Measurements from ENCODE around the gene ING2.

The ING2 gene

GRCh38 chr4:183499801-183500200 is 5.1 kb upstream of the ING2 start:
- DNase-seq: no peak

- DNase-seq: no peak
Measured at GRCh38 chr4:183503497-183504063, 1.3 kb upstream of the ING2 start.

DNA sequence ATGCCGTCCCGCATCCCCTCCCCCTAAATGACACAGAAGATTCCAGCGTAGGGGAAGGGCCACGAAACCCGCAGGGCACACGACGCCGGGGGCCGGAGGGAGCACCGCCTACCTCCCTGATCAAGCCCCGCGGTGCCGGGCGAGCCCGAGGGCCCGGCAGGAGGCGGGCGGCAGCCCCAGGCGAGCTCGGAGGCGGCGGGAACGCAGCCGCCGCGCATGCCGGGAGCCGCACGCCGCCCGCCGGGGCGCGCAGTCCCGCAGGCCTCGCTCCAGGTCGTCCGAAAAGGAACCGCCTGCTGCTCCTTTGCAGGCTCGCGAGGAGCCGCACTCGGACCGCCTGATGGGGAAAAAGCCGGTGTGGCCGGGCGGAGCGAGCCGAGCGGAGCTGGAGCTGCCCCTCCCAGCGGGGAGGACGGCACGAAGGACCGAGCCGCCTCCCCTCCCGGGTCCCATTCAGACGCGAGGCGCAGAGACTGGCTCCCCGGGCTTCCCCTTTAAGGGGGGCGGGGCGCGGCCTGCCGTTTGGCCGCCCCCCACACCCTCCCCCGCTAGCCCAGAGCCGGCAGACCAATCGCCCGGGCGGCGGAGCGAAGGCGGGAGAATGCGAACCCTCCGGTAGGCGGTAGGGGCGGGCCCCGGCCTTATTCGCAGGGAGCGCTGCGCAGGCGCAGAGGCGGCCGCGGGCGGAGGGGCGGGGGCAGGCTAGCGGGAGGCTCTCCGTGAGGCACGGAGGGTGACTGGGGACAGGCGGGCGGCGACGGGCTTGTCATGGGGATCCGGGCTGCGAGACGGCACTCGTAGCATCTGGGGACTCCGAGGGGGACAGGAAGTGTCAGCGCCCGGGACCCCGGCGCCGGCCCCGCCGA is 561 bp upstream of the ING2 start:
- peak; percentile 92 to 95 for DNase-seq

DNA sequence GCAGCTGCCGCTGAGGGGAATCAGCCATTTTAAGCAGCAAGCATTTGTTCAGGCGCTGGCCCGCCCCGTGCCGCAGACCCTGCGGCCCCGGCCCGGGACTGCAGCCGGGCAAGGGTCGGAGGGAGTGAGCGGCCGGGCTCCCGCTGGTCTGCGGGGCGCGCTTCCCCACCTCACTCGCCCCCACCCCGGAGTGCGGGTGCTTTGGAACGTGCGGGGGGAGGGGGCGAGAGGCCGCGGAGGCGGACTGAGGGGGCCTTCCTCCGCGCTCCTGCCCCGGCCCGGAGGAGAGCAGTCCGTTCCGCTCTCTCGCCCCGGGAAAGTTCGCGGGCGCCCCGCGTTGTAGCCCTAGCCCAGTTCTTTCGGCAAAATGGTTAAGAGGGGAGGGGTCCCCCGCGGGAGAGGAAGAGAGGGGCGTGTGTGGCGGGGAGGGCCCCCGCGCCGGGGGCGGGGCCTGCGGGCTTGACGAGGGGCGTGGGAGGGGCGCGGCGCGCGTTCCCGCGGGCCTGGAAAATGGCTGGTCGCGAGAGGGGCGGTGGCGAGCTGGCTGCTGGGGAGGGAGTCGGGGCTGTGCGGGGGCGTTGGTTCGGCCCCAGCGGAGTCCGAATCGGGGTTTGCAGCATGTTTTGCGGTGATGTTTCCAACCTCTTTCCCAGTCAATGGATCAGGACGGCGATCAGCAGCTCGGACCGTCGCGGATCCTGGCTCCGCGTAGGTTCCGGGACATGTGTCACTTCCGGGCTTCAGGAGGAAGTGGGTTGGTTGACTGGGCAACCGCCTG is 942 bp downstream of the ING2 start:
- DNase-seq: peak; percentile 55 to 75

GRCh38 chr4:183506389-183506735 is 1.5 kb downstream of the ING2 start:
- DNase-seq: no peak

DNA sequence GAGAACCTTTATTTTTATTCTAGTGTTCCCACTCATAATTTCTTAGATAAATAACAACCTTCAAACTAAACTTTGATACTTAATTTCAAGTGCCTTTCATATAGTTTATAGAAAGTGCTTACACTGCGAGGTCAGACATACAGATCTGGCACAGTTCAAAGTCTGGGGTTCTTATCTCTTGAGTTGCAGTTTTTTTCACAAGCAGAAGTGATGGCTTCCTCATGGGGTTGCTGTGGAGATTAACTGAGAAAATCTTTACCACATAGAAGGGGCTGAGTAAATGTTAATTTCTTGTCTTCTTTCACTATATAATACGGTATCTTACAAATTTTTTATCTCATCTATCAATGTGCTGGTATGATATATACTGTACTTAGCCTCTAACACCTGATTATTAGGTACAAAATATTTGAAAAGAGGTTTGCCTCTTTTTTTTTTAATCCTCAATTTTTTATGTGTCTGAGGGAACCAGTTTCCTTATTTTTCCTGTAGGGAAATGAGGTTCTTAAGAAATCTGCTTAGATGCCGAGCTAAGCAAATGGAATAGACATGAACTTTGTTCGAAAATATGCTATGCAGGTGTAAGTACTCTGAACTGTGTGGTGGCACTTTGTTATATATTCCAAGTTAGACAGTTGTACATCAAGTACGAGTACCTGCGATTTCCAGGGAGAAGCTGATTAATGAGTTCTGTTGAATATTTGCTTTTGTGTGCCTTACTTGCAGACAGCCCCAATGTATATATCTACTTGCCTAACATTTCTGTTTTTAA is 3.3 kb downstream of the ING2 start:
- DNase-seq: no peak

- DNase-seq: no peak
Measured at GRCh38 chr4:183508697-183509335, 4.0 kb downstream of the ING2 start.

- no peak for DNase-seq
Measured at GRCh38 chr4:183515411-183515810, 10.6 kb downstream of the ING2 start.

DNA sequence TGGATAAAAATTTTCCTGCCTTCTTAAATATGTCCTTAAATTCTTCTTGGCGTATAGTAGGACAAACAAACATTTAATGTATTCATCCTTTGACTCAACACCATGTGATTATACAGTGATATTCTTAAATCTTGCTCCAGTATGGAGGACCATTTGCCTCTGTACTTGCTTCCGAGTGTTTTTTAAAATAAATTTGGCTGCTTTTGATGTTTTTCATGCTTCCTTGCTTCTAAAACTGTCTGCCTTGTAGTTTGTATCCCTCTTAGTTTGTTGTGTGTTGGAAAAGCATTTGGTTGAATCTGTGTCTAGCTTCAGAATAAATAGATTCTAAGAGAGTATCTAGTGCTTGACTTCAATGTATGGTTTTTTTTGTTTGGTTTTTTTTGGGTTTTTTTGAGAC is 12.3 kb downstream of the ING2 start:
- DNase-seq: no peak

DNA sequence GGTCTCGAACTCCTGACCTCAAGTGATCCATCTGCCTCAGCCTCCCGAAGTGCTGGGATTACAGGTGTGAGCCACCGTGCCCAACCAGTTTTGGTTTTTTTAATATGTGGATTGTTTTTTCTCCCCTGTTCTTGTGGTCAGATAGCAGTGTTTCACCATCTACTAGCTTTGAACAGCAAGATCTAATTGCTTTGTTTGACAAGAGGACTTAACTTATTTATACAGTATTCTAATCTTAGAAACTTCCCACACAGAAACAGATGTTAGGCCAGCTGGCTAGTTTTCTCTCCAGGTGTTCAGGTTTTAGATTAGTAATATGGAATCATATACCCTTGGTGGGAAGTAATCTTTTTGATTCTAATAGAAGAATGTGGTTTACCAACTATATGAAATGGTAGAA is 12.9 kb downstream of the ING2 start:
- DNase-seq: no peak

DNA sequence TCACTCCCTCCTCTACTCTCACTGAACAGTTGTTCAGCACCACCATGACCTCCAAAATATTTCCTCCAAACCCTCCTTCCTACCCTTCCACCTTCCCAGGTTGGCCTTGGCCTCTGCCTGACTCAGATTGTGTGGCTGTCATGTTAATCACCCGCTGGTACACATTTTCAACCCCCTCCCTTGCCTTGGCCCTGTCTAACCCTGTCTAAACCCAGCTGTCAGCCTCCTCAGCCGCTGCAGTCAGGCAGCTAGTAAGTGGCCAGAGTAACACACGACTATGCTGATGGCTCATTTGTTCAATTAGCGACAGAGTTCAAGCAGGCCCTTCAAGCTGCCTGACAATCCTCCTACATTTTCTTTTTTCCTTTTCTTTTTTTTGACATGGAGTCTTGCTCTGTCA is 18.0 kb downstream of the ING2 start:
- no peak for DNase-seq

DNA sequence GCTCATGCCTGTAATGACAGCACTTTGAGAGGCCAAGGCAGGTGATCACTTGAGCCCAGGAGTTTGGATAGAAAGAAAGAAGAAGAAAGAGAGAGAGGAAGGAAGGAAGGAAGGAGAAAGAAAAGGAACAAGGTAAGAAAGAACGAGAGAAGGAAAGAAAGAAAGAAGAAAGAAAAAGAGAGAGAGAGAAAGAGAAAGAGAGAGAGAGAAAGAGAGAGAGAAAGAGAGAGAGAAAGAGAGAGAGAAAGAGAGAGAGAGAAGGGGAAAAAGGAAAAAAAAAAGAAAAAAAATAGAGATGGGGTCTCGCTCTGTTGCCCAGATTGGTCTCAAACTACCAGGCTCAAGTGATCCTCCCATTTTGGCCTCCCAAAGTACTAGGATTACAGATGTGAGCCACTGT is 22.5 kb downstream of the ING2 start:
- DNase-seq: no peak

GRCh38 chr4:183532821-183533220 is 28.0 kb downstream of the ING2 start:
- no peak for DNase-seq

DNA sequence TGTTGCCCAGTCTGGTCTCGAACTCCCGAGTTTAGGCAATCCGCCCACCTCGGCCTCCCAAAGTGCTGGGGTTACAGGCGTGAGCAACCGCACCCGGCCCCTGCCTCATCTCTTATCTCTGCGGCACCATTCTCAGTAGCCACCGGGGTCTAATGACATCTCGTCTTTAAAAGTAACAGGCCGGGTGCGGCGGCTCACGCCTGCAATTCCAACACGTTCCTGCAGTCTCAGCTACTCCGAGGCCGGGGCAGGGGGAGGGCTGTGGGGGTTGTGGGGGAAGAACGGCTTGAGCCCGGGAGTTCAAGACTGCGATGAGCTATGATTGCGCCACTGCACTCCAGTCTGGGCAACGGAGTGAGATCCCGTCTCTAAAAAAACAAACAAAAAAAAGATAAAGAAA is 28.8 kb downstream of the ING2 start:
- no peak for DNase-seq

DNA sequence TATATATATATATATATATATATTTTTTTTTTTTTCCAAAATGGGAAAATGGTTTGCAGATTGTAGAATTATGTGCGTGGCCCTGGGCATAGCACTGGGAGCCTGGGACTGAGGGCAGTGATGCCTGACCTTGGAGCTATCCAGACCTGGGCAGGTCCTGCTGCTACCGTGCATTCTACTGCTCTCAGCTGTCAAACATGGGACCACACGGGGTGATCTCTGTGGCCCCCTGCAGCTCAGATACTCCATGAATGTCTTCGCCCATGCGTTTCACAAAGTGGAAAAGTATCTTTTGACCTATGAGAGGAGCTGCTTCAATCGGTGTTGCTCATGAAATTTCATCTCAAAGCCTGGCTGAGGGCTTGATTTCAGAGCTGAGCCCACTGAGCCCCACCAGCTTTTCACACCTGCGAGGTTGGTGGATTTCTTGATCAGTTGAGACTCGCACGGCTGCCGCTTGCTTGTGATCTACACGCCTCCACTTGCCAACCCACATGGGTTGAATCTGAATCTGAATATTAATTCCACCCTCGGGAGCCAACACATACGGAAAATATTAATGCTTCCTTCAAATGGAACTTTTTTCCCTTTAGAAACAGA is 35.7 kb downstream of the ING2 start:
- DNase-seq: no peak

DNA sequence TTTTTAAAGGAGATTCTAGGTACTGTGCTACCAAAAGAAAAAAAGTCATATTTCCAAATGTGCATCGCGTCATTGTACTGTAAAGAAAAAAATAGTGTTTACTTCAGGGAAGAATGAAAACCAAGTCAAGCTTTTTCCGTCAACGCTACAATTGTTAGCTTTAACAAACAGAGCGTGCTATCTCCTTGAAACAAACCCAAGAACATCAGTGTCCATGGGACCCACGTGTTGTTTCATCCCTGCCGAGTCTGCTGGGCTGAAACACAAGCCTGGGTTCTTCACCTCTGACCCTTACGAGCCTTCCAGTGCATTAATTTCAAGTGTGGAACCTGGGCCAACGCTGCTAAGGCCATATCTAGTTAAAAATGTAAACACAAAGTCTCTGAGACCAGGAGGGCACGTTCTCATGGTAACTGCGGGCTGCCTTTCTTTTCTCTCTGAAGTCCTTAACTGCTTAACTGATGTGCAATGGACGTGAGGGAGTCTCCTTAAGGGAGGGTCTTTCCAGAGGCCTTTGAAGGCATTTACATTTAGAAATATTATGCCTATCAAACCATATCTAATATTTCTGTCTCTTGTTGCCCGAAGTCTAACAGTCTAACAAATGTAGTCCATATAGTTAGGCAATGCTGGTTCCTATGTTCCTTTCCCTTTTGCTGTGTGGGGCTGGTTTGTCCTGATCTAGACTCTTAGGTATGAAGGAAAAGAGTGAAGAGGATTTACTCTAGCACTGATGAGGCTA is 36.3 kb downstream of the ING2 start:
- DNase-seq: no peak

- DNase-seq: no peak
Measured at GRCh38 chr4:183541752-183542040, 36.8 kb downstream of the ING2 start.

DNA sequence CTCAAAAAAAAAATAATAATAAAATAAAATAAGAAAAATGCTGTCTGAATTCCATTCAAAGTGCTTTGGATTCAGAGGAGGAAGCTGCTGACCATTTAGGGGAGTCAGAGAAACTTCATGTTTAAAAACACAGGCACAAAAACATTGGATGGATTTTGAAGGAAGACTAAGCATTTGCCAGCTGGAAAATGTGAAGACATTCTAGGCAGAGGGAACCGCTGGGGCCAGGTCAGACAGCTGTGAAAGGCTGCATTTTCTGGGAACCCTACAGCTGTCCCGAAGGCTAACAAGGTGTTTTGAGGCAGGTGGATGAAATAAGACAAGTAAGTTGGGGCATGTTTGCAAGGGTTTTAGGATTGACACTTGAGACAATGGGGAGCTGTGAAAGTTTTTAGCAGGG is 38.6 kb downstream of the ING2 start:
- DNase-seq: no peak

DNA sequence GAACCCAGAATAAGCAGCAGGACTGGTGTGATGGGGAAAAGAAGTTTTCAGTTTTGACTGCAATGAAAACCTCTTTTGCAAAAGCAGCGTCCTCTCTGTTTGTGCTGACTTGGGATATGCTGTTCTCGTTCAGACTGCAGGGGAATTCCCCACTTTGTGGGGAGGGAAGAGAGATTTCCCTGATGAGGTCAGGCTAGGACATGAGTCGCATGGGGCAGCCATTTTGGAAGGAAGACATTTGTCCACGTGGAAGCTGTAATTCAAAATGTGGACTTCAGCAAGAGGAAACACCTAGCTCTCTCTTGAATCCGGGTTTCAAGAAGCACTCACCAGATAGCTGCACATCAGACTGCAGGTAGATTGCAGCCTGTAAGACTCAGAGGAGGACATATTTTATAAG is 39.3 kb downstream of the ING2 start:
- no peak for DNase-seq

- DNase-seq: no peak
Measured at GRCh38 chr4:183546376-183546775, 41.5 kb downstream of the ING2 start.

DNA sequence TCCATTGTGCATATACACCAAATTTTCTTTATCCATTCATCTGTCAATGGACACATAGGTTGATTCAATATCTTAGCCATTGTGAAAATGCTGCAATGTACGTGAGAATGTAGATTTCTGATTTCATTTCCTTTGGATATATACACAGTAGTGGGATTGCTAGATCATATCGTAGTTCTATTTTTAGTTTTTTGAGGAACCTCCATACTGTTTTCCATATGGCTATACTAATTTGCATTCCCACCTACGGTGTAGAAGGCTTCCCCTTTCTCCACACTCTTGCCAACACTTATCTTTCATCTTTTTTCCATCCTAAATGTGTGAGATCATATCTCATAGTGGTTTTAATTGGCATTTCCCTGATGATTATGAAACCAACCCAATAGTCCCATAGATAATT is 43.4 kb downstream of the ING2 start:
- no peak for DNase-seq
